Measurements from ENCODE around the gene RRAGA.

DNA sequence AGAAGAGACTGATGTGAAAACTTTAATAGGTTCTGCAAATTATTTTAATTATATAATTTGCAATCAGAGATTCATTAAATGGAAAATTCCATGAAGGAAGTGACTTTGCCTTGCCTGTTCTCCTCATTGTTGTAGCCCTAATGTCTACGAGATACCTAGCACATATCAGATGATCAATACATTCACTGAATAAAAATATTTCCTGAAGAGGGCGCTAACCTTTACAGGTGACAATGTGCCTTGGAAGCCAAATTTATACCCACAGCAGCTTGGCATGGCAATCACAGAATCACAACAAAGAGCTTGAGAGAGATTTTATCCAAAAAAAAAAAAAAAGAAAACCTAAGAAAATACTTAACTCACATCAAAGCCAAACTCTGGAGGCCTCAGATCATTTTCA, 36.1 kb downstream of the RRAGA start:
- TF ChIP-seq BRCA1 (IDR thresholded peaks at IDR 0.05; ENCODE audit: low read depth, low read length) (no peak), POLR2AphosphoS5 (IDR thresholded peaks at IDR 0.05; ENCODE audit: low read depth, low read length) (no peak), SP1 (IDR thresholded peaks at IDR 0.05; ENCODE audit: low read depth, low read length) (no peak), EZH2 (IDR thresholded peaks at IDR 0.05; ENCODE audit: low read depth, low read length, severe bottlenecking) (no peak), POLR2A (IDR thresholded peaks at IDR 0.05; ENCODE audit: control extremely low read depth in 1 of 2, low read depth in 2 of 2, low read length in 2 of 2) (no peak), CHD2 (IDR thresholded peaks at IDR 0.05; ENCODE audit: low read length) (no peak)
- TF ChIP-seq, protein P1, sequence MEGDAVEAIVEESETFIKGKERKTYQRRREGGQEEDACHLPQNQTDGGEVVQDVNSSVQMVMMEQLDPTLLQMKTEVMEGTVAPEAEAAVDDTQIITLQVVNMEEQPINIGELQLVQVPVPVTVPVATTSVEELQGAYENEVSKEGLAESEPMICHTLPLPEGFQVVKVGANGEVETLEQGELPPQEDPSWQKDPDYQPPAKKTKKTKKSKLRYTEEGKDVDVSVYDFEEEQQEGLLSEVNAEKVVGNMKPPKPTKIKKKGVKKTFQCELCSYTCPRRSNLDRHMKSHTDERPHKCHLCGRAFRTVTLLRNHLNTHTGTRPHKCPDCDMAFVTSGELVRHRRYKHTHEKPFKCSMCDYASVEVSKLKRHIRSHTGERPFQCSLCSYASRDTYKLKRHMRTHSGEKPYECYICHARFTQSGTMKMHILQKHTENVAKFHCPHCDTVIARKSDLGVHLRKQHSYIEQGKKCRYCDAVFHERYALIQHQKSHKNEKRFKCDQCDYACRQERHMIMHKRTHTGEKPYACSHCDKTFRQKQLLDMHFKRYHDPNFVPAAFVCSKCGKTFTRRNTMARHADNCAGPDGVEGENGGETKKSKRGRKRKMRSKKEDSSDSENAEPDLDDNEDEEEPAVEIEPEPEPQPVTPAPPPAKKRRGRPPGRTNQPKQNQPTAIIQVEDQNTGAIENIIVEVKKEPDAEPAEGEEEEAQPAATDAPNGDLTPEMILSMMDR (IDR thresholded peaks at IDR 0.05; ENCODE audit: control extremely low read depth in 1 of 3, insufficient read depth in 1 of 3, low read depth in 1 of 3, low read length in 3 of 3) = peak in 2 of 3 experiments; percentile 32 to 54; a peak in 3 of 4 replicates
- TF ChIP-seq, protein P2, sequence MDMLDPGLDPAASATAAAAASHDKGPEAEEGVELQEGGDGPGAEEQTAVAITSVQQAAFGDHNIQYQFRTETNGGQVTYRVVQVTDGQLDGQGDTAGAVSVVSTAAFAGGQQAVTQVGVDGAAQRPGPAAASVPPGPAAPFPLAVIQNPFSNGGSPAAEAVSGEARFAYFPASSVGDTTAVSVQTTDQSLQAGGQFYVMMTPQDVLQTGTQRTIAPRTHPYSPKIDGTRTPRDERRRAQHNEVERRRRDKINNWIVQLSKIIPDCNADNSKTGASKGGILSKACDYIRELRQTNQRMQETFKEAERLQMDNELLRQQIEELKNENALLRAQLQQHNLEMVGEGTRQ (IDR thresholded peaks at IDR 0.05; ENCODE audit: low read length) = no peak
- TF ChIP-seq, protein P3, sequence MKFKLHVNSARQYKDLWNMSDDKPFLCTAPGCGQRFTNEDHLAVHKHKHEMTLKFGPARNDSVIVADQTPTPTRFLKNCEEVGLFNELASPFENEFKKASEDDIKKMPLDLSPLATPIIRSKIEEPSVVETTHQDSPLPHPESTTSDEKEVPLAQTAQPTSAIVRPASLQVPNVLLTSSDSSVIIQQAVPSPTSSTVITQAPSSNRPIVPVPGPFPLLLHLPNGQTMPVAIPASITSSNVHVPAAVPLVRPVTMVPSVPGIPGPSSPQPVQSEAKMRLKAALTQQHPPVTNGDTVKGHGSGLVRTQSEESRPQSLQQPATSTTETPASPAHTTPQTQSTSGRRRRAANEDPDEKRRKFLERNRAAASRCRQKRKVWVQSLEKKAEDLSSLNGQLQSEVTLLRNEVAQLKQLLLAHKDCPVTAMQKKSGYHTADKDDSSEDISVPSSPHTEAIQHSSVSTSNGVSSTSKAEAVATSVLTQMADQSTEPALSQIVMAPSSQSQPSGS (IDR thresholded peaks at IDR 0.05; ENCODE audit: low read length) = no peak

Measured in H1 (cell line).